Measurements from ENCODE around the gene MAGI2. TPM values are rescaled to one million over a fixed set of nuclear protein-coding genes. Genes with fewer than 3 reads are reported as not detected.

MAGI2 gene
- total RNA-seq, 2 donors from 2014 or later = 0.08 to 0.19 TPM

DNA sequence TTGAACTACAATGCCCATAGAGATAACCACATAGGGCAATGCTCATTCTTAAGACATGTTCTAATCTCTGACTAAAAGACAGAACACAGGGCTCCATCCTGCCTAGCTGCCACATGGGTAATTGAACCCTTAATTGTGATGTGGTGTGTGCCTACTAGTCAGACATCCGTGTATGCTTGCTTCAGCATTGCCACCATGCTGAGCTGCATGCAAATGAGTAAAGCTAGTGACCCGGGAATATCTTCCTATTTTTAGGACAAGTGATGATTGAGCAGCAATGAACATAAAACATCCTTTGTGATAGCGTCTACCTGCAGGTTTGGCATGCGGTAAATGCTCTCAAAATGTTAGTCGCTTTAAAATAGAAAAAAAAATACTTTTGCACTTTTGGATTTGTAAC is 115.8 kb downstream of the MAGI2 start:
- no peak for DNase-seq (ENCODE audit: low spot score)
- Mint-ChIP-seq H3K27me3 (no peaks in the 10 kb centered on the region), H3K4me3 (no peak overlapping the region), H3K36me3 (no peaks in the 10 kb centered on the region), H3K27ac (no peak overlapping the region), H3K9me3 (no peaks in the 10 kb centered on the region), H3K4me1 (ENCODE audit: low read depth in 2 of 2) (no peaks in the 10 kb centered on the region)
- ATAC-seq = no peak

DNA sequence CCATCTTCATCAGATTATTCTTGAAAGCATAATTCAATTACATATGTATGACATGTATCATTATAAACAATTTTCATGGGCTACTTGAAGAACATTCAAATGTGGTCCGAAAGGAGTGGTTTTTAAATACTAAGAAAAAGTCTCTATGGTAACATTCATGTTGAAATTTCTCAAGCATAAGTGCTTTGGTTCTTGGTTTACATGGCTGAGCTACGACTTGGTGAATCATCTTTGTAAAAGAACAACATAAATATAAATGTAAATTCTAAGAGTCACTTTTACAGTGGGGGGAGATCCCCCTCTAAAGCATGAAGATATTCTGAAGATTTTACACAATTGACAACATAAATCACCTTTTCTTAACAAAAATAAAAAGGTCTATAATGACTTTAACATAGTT is 118.6 kb downstream of the MAGI2 start:
- no peak for DNase-seq (ENCODE audit: low spot score)
- ATAC-seq = no peak
- no peaks in the 10 kb centered on the region for H3K27me3 Mint-ChIP-seq
- no peak overlapping the region for H3K4me3 Mint-ChIP-seq
- no peaks in the 10 kb centered on the region for H3K4me1 Mint-ChIP-seq (ENCODE audit: low read depth in 2 of 2)
- no peak overlapping the region for H3K27ac Mint-ChIP-seq
- no peaks in the 10 kb centered on the region for H3K9me3 Mint-ChIP-seq
- H3K36me3 Mint-ChIP-seq = no peaks in the 10 kb centered on the region

DNA sequence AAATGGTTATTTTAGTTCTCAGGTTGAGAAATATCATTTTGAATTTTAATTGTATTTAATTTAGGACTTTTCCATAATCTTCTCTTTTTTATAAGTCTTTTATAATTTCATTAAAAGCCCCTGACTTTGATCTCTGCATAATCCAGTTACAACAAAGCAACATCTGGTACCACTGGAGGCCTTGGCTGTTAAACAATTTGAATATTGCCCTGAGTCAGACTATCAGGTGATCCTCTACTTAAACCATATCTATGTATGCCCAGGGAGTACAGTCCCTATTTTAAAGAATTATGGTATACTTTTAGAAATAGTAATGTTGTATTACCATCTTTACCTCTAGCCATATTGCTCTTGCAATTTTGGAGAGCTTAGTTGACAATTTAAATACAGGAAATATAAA is 119.1 kb downstream of the MAGI2 start:
- no peaks in the 10 kb centered on the region for H3K4me1 Mint-ChIP-seq (ENCODE audit: low read depth in 2 of 2)
- no peak overlapping the region for H3K4me3 Mint-ChIP-seq
- H3K27ac Mint-ChIP-seq = no peak overlapping the region
- no peaks in the 10 kb centered on the region for H3K27me3 Mint-ChIP-seq
- H3K9me3 Mint-ChIP-seq = no peaks in the 10 kb centered on the region
- ATAC-seq (no peak), DNase-seq (ENCODE audit: low spot score) (no peak)
- H3K36me3 Mint-ChIP-seq = no peaks in the 10 kb centered on the region

DNA sequence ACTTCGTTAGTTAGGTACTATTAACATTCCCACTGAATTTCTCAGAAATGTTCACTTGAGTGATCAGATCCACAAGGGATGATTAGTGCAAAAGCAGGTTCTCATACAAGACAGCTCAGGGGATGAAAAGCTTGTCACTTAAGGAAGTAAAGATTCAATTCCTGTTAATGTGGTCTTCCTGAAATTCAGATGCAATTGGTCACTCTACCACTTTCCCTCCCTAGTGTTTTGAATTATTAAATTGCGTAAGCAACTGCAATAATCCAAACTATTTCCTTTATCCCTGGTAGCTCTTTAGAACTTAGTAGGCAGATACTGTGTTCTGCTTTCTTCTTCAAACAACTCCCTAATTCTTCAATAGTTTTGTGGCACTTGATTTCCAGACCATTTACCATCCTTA is 121.4 kb downstream of the MAGI2 start:
- Mint-ChIP-seq H3K27me3 (no peaks in the 10 kb centered on the region), H3K36me3 (no peaks in the 10 kb centered on the region), H3K4me3 (no peak overlapping the region), H3K27ac (no peak overlapping the region), H3K9me3 (peaks cover 4% of the 10 kb centered on the region), H3K4me1 (ENCODE audit: low read depth in 2 of 2) (no peaks in the 10 kb centered on the region)
- DNase-seq (ENCODE audit: low spot score) = no peak
- ATAC-seq = no peak

DNA sequence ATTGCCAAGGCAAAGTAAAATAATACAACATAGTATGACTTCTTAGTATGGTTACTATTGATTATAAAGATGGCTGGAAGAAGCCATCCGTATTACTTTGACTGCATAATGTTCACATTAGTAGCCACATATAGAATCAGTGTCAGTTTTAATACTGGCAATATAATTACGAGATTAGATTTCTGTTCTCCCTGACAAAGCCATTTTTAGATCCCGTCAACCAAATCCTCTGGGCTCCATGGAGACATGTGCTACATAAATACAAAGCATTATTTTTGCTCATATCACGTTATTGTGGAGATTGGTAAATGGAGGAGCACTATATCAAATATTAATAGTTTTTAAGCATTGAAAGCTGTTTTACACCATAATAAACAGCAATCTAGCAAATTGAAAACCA is 124.0 kb downstream of the MAGI2 start:
- H3K4me3 Mint-ChIP-seq = no peak overlapping the region
- DNase-seq (ENCODE audit: low spot score) (no peak), ATAC-seq (no peak)
- peaks cover 8% of the 10 kb centered on the region for H3K9me3 Mint-ChIP-seq
- no peak overlapping the region for H3K27ac Mint-ChIP-seq
- H3K36me3 Mint-ChIP-seq = no peaks in the 10 kb centered on the region
- H3K27me3 Mint-ChIP-seq = no peaks in the 10 kb centered on the region
- no peaks in the 10 kb centered on the region for H3K4me1 Mint-ChIP-seq (ENCODE audit: low read depth in 2 of 2)

DNA sequence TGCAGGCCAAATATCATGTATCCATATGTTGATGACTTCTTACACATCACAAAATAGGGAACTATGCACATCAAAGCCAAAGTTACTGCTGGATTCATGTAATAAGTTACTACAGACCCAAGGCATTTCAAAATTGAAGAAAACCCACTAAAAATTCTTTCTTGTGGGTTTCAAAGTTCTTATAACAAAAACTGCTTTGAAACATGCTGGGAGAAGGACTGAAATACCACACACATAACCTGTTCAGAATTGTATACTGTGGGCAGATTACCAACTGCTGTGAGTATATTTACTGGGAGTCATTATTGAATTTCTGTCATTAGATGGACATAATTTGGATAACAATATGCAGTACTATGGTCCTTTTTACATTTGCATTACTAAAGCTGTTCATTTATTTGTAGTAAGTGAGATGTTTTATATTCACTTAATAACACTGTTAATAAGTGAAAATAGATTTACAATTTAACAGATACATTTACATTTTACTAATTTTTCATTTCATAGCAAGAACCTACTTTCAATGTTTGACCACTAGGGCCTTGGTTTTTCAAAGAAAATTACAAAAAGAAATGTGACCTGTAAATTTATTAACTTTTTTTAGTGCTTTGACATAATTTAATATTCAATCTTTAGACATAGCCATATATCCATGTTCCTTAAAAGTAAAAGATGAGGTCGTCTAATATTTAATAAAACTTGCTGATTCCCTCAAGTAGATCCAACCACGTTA is 132.6 kb downstream of the MAGI2 start:
- Mint-ChIP-seq H3K36me3 (peaks cover 5% of the 10 kb centered on the region), H3K4me1 (ENCODE audit: low read depth in 2 of 2) (no peaks in the 10 kb centered on the region), H3K27ac (no peak overlapping the region), H3K4me3 (no peak overlapping the region), H3K27me3 (no peaks in the 10 kb centered on the region), H3K9me3 (peaks cover 20% of the 10 kb centered on the region)
- DNase-seq (ENCODE audit: low spot score) = no peak
- ATAC-seq = no peak

DNA sequence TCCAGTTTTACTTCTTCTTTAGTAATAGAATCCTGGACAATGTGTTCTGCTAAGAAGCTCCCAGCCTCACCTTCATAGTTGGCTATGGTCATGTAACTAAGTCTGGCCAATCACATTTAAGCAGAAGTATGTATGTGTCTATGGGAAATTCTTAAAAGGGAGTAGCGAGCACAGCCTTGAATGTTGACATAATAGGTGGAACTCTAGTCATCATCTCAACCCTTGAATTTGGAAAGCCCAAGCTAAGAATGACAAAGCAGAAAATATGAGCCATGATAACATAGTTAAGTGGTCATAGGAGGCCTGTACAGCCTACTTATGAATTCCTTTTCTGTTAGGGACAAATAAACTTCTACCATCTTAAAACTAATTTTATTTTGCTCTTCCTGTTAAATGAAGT is 134.1 kb downstream of the MAGI2 start:
- Mint-ChIP-seq H3K4me1 (ENCODE audit: low read depth in 2 of 2) (no peaks in the 10 kb centered on the region), H3K36me3 (peaks cover 5% of the 10 kb centered on the region), H3K27ac (no peak overlapping the region), H3K27me3 (no peaks in the 10 kb centered on the region), H3K9me3 (peaks cover 19% of the 10 kb centered on the region), H3K4me3 (no peak overlapping the region)
- ATAC-seq (no peak), DNase-seq (ENCODE audit: low spot score) (no peak)

DNA sequence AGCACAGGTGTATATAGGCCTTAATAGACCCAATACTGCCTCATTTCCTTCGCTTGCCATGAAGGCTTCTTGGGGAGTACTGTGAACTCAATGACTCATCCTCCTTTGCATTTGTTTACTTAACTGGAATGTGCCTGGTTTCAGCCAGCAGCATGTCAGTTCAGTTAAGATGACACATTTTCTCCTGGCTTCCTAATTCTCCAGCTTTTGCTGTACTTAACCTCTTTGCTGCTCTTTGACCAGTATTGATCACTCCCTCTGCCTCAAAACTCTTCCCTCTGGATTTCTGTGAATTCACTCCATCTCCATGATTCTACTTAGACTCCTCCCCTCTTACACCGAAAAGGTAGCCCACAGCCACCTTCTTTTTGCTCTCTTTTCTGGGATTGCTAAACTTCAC is 135.7 kb downstream of the MAGI2 start:
- ATAC-seq = no peak
- Mint-ChIP-seq H3K27ac (no peak overlapping the region), H3K4me1 (ENCODE audit: low read depth in 2 of 2) (no peaks in the 10 kb centered on the region), H3K27me3 (no peaks in the 10 kb centered on the region), H3K36me3 (peaks cover 5% of the 10 kb centered on the region), H3K9me3 (peaks cover 13% of the 10 kb centered on the region), H3K4me3 (no peak overlapping the region)
- DNase-seq (ENCODE audit: low spot score) = no peak

DNA sequence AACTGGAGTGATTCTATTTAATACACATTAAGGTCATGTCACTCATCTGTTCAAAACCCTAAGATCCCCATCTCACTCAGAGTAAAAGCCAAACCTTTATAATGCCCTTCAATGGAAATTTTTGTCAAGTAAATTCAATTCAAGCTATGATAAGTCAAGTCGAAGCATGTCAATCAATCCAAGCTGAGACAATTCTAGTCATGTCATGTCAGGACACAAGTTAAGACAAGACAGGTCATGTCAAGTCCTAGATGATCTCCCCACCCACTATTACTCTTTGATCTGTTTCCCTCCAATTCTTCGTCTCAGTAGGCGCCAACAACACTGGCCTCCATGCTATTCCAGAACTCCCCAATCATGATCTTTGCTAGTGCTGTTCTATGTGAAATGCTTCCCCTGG is 141.4 kb downstream of the MAGI2 start:
- Mint-ChIP-seq H3K27ac (no peak overlapping the region), H3K27me3 (no peaks in the 10 kb centered on the region), H3K4me3 (no peak overlapping the region), H3K4me1 (ENCODE audit: low read depth in 2 of 2) (no peaks in the 10 kb centered on the region), H3K36me3 (no peaks in the 10 kb centered on the region), H3K9me3 (peaks cover 4% of the 10 kb centered on the region)
- DNase-seq (ENCODE audit: low spot score) (no peak), ATAC-seq (no peak)

DNA sequence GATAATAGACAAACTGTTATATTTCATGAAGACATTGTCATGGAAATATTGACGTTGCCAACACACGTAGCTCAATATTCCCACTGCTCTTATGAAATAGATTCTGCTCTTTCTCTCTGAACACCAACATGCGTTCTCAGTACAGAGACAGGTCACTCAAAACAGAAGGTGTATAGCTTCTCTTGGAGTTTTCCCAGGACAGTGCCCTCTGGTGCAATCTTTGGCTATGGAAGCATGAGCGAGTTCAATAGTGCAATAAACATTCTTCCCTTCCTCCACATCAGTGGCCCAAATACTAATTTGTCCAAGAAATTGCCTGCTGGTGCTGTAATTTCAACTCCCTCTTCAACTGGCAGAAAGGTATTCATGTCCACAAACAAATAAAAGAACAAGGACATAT is 145.3 kb downstream of the MAGI2 start:
- Mint-ChIP-seq H3K36me3 (no peaks in the 10 kb centered on the region), H3K27me3 (no peaks in the 10 kb centered on the region), H3K4me3 (no peak overlapping the region), H3K27ac (no peak overlapping the region), H3K9me3 (peaks cover 4% of the 10 kb centered on the region), H3K4me1 (ENCODE audit: low read depth in 2 of 2) (no peaks in the 10 kb centered on the region)
- no peak for DNase-seq (ENCODE audit: low spot score)
- no peak for ATAC-seq

DNA sequence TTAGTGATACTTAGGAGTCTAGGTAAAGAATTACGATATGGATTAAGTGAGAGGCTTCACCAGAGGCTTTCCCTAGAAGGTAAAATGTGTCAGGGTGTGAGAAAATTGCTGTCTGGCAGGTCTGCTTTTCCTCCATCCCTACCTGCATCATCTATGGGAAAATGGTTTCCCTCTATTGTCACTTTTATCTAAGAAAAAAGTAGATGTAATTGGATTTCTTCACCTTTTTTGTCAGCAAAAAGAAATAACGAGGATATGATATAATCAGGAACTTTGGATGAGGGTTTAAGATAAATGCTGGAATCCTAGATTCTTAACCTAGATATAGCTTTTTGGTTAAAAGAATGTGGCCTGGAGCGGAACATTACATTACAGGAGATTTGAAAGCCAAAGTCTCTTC is 146.1 kb downstream of the MAGI2 start:
- Mint-ChIP-seq H3K36me3 (no peaks in the 10 kb centered on the region), H3K9me3 (peaks cover 4% of the 10 kb centered on the region), H3K4me1 (ENCODE audit: low read depth in 2 of 2) (no peaks in the 10 kb centered on the region), H3K27me3 (no peaks in the 10 kb centered on the region), H3K27ac (no peak overlapping the region), H3K4me3 (no peak overlapping the region)
- no peak for DNase-seq (ENCODE audit: low spot score)
- no peak for ATAC-seq

DNA sequence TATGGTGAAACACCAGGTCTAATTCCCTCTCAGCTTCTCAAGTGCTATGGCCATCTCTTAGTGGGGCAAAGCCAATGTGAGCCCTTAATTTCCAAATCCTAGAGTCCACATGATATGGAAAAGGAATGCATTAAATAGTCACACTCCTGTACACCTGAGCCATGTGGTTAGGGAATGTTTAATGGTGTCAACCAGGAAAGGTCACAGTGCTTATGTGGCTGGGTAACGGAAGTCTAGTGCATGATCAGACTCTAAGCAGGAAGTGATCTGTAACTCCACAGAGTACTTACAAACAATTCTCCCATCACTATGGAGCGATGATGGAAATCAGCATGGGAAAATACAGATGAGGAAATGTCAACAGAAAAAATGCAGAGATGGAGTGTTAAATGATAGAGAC is 148.8 kb downstream of the MAGI2 start:
- ATAC-seq (no peak), DNase-seq (ENCODE audit: low spot score) (no peak)
- no peaks in the 10 kb centered on the region for H3K4me1 Mint-ChIP-seq (ENCODE audit: low read depth in 2 of 2)
- no peak overlapping the region for H3K4me3 Mint-ChIP-seq
- no peaks in the 10 kb centered on the region for H3K27me3 Mint-ChIP-seq
- H3K27ac Mint-ChIP-seq = no peak overlapping the region
- no peaks in the 10 kb centered on the region for H3K36me3 Mint-ChIP-seq
- peaks cover 8% of the 10 kb centered on the region for H3K9me3 Mint-ChIP-seq

DNA sequence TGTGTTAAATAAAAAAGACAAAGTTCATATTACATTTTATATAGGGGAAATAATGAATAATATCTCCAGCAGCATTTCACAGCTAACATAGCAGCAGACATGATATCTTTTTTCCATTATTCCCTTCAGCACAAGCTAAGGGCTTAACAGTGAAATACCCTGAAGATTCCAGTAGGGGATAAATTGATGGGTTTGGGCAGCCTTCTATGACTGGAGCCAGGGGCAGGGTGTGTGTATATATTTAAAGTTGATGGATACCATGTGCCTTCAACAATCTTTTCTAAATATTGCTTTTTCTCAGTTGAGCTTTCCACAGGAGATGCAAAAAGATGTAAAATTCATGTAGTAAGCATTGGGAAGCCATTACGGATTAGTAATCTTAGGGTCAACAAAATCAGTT is 151.2 kb downstream of the MAGI2 start:
- DNase-seq (ENCODE audit: low spot score) (no peak), ATAC-seq (no peak)
- H3K27me3 Mint-ChIP-seq = no peaks in the 10 kb centered on the region
- no peaks in the 10 kb centered on the region for H3K4me1 Mint-ChIP-seq (ENCODE audit: low read depth in 2 of 2)
- H3K27ac Mint-ChIP-seq = no peak overlapping the region
- no peaks in the 10 kb centered on the region for H3K36me3 Mint-ChIP-seq
- H3K4me3 Mint-ChIP-seq = no peak overlapping the region
- H3K9me3 Mint-ChIP-seq = peaks cover 12% of the 10 kb centered on the region

DNA sequence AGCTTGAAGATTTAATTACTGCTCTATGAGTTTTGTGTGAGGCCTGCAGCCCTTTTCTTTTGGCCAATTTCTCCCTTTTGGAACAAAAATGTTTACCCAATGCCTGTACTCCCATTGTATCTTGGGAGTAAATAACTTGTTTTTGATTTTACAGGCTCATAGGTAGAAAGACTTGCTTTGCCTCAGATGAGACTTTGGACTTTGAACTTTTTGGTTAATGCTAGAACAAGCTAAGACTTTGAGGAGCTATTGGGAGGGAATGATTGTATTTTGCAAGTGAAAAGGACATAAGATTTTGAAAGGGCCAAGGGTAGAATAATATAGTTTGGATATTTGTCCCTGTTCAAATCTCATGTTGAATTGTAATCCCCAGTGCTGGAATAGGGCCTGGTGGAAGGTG is 152.0 kb downstream of the MAGI2 start:
- H3K9me3 Mint-ChIP-seq = peaks cover 12% of the 10 kb centered on the region
- H3K4me1 Mint-ChIP-seq (ENCODE audit: low read depth in 2 of 2) = no peaks in the 10 kb centered on the region
- no peaks in the 10 kb centered on the region for H3K27me3 Mint-ChIP-seq
- H3K27ac Mint-ChIP-seq = no peak overlapping the region
- no peak for ATAC-seq
- H3K36me3 Mint-ChIP-seq = no peaks in the 10 kb centered on the region
- no peak for DNase-seq (ENCODE audit: low spot score)
- H3K4me3 Mint-ChIP-seq = no peak overlapping the region

DNA sequence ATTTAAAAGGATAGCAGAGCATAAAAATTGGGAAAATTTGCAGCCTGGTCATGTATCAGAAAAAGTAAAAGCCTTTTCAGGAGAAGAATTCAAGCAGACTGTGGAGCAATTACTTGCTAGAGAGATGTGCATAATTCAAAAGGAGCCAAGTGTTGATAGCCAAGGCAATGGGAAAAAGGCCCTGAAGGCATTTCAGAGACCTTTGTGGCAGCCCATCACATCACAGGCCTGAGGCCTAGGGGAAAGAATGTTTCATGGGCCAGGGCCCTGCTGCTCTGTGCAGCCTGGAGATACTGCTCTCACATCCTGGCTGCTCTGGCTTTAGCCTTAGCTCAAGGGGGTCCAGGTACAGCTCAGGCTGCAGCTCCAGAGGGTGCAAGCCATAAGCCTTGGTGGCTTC is 152.9 kb downstream of the MAGI2 start:
- no peak for ATAC-seq
- Mint-ChIP-seq H3K27ac (no peak overlapping the region), H3K27me3 (no peaks in the 10 kb centered on the region), H3K36me3 (no peaks in the 10 kb centered on the region), H3K4me3 (no peak overlapping the region), H3K9me3 (peaks cover 12% of the 10 kb centered on the region), H3K4me1 (ENCODE audit: low read depth in 2 of 2) (no peaks in the 10 kb centered on the region)
- DNase-seq (ENCODE audit: low spot score) = no peak
